NCI-H524 treated with DMSO at 0.1 percent for 48 hours (cell line): ENCODE data around the gene DPH1.

Source experiments
- DNase-seq: peaks from one replicate; lab custom pipeline; 2025; lab: John Stamatoyannopoulos, UW

DPH1 gene

GRCh38 chr17:2082003-2082781 lies 52.2 kb downstream of the DPH1 start:
- no peak for DNase-seq

GRCh38 chr17:2083613-2084035 lies 53.7 kb downstream of the DPH1 start:
- DNase-seq, result no peak

GRCh38 chr17:2084036-2084765 lies 54.2 kb downstream of the DPH1 start:
- no peak for DNase-seq

GRCh38 chr17:2084766-2085647 lies 55.1 kb downstream of the DPH1 start:
- DNase-seq, result no peak

GRCh38 chr17:2085648-2085949 lies 55.6 kb downstream of the DPH1 start:
- no peak for DNase-seq

- no peak for DNase-seq
Measured at GRCh38 chr17:2086306-2086705, 56.4 kb downstream of the DPH1 start.

GRCh38 chr17:2087597-2088211 lies 57.8 kb downstream of the DPH1 start:
- no peak for DNase-seq

GRCh38 chr17:2089021-2089422 lies 59.1 kb downstream of the DPH1 start:
- no peak for DNase-seq

GRCh38 chr17:2090210-2090641 lies 60.3 kb downstream of the DPH1 start:
- DNase-seq, result no peak

GRCh38 chr17:2090804-2091534 lies 61.0 kb downstream of the DPH1 start:
- DNase-seq, result no peak

- no peak for DNase-seq
Measured at GRCh38 chr17:2092253-2092652, 62.3 kb downstream of the DPH1 start.

GRCh38 chr17:2093349-2093748 lies 63.4 kb downstream of the DPH1 start:
- DNase-seq, result no peak
